GM18858 (cell line): ENCODE measurements around the gene PXK.
A peak's percentile ranks its signal among the peaks of the same experiment; 100 is the strongest.

Source experiments
- ATAC-seq: cut with Tn5 transposase; IDR thresholded peaks from one replicate; pipeline ENCODE4 v1.9.1; 2021; ENCODE audit not compliant: unreplicated experiment

Gene PXK

DNA sequence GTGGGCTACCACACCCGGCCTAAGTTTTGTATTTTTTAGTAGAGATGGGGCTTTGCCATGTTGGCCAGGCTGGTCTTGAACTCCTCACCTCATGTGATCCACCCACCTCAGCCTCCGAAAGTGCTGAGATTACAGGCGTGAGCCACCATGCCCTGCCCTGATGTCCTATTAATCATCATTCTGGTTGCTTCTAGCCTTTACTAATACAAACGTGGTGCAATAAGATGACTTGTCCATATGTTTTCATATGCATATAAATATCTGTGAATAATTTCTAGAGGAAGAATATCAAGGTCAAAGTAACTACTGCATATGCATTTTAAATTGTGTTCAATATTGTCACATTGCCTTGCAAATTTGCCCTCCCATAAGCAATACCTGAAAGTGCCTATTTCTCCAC lies 126.5 kb downstream of the PXK start:
- ATAC-seq: no peak

DNA sequence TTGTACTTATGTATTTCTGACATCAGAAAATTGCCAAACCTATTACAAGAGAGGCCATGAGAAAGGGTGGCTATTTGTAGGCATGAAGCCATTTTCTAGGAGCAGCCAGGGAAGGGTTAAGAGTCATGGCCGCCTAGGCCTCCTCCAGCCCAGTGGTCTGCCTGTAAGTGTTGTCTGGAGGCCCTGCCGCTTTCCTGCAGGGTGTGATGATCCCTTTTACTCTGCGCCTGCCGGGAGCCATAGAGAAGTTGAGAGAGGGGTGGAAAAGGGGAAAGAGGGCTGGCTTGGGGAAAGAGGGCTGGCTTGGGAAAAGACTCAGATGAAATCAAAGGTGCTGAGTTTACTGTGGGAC lies 130.1 kb downstream of the PXK start:
- ATAC-seq: no peak

DNA sequence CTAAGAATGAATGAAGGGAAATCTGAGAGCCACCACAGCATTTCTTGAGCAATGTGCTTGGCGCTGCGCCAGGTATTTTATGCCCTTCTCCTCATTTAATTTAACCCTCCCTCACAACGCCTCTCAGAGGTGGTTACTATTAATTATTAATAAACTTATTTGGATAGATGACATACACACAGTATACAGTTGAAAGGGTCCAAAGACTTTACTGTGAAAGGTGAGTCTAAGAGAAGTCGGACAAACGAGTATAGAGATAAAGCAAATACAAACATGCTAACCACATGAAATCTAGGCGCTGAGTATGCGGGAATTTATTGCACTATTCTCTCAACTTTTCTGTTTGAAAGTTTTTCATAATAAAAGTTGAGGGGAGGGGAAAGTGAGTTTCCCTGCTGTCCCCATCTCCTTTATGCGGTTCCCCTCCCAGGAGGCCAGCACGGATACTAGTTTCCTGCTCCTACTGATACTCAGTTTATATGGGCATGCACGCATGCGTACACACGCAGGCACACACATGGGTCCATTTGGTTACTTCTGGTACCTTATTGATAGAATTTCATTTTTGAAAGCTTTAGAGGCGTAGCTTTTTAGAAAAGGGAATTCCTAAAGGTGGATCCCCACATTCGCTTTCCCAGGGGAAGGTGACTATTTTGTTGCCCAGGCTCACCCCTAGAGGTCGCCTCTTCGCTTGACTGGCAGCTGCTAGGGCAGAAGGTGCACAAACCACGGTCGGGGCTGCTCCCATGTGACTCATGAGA lies 130.7 kb downstream of the PXK start:
- peak; percentile 74 for ATAC-seq

DNA sequence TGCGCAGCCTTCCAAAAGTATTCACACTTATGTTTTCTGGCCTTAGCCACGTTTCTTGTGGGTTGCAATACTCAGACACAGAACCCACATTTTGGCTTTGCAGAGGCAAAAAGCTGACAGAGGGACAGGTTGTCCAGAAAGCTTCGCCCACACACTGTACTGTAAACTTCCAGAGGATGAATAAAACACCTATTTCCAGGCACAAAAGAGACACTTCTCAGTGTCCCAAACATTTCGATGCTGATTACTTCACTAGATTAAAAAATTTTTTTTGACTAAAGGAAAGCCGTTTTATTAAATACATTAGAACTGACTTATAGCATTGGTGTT lies 131.2 kb downstream of the PXK start:
- ATAC-seq: no peak

DNA sequence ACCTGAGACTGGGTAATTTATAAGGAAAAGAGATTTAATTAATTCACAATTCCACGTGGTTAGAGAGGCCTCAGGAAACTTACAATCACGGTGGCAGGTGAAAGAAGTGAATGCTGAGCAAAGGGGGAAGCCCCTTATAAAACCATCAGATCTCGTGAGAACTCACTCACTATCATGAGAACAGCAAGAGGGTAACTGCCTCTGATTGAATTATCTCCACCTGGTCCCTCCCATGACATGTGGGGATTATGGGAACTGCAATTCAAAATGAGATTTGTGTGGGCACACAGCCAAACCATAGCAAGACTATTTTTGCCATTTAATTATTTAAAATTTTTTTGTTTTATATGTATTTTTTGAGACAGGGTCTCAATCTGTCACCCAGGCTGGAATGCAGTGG lies 132.2 kb downstream of the PXK start:
- no peak for ATAC-seq

DNA sequence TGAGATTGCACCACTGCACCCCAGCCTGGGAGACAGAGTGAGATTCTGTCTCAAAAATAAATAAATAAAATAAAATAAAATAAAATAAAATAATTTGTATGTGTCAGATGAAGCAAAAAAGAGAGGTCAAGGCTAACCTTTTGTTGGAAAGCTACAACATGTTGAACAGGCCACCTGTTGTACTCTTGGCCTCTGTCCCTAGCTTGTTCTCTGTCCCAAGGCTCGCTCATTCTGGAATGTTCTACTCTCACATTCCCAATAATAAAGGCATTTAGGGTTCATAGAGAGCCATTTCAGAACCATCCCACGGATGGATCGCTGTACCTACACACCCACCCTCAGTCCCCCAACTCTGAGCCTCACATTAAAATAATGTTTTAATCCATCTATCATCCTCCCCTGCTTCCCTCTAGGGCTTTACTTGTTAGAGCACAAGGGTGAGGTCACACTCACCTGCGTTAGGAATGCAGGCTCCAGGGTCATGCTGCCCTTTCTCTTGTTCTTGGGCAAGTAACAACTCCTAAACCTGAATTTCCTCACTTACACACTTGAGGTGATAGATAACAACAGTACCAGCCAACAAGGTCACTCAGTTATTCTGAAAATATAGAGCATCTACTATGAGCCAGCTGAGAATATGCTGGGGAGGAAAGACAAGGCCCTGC lies 134.3 kb downstream of the PXK start:
- ATAC-seq: no peak

DNA sequence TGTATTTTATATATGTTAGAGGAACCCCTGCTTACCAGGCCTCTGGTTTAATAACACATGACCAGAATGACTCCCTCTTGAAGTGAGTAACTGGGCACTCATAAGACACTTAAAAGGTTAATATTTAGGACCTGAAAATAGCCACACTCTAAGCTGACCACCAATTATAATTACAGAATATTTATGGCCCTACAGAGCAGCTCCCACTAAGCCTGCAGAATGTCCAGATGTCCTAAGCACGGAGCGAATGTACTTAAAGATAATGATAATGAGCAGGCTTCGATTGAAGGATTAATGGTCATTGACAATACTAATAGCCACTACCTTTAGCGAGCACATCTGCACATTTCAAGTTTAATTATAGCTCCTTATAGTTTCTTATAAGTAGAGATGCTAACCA lies 136.4 kb downstream of the PXK start:
- ATAC-seq: no peak

DNA sequence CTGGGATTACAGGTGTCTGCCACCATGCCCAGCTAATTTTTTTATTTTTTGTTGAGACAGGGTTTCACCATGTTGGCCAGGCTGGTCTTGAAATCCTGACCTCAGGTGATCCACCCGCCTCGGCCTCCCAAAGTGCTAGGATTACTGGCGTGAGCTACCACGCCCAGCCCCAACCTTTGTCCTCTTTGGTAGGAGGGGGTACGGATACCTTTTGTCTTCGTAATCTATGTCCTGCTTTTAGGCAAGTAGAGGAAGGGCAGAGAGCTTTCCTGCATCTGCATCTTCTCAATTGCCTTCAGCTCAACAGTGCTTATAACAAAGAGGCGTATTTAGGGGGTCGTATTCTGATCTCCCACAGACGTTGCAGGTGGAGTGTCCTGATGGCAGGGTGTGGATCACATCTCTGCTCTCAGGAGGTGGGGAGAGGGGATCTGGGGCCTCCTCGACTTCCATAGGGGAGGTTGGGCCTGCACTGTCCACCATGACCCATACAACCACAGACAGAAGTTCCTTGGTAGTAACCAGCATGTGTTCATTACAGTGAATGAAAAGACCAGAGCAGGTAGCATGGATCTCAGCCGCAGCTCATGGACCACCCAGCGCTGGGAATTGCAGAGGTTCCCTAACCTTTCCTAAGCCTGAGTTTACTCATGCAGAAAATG lies 137.8 kb downstream of the PXK start:
- no peak for ATAC-seq

DNA sequence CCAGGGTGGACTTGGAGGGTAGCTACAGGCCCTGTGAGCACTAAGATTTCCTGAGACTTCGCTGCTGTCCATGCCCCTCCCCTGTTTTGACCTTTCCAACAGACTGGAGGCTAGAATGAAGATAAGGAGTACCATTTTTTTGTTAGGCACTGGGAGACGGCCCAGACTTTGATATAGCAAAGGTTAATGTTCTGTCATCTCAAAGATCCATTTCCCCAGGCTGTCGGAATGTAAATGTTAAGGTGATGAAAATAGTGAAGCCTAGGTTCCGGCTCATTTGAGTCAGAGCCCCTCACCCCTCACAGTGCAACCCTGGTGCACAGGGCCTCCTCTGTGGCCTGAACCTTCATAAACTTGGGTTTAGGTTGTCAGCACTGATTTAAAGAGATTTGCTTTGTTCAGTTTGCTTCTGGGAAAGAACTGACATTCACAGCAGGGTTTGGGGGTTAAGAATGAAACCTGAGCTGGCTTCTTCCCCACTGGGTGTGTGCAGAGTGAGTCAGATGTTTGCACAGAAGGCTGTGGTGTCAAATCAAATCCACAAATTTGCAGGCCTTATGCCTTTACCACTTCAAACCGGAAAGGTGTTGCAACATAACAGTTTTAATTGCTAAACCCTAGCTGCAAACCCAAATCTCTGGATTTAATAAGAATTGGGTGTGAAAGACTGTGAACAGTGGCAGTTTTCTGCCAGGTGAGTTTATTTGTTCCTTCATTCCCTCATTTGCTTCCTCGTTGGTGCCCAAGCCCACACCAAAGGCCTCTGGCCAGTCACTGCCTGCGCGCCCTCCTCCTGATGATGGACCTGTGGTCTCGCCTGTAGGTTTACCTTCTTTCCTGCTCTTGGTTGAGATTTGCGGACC lies 138.6 kb downstream of the PXK start:
- ATAC-seq: no peak

GRCh38 chr3:58473275-58473674 lies 140.6 kb downstream of the PXK start:
- ATAC-seq: no peak

DNA sequence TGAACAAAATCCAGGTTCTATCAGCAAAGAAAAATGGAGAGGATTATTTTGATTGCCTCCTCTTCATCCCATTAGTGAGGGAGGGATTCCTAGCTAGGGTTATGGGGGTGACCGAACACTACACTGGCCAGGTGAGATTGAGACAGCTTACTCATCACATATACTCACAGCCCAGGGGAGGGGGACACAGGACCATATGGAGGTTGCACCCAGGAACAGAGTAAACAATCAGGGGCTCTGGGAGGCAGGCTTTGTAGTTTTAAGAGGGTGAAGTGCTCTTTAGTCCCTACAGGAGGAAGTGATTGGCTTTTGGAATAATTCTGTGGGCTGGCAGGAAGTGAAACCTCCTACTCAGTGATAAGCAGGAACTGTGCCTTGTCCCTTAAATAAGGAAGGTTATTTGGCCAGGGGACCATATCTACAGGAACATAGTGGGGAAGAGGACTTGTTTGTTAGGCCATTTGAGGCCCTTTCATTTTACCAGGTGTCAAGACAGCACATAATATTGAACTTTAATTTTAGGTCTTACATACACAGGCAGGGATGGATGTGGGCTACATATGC lies 141.7 kb downstream of the PXK start:
- no peak for ATAC-seq

DNA sequence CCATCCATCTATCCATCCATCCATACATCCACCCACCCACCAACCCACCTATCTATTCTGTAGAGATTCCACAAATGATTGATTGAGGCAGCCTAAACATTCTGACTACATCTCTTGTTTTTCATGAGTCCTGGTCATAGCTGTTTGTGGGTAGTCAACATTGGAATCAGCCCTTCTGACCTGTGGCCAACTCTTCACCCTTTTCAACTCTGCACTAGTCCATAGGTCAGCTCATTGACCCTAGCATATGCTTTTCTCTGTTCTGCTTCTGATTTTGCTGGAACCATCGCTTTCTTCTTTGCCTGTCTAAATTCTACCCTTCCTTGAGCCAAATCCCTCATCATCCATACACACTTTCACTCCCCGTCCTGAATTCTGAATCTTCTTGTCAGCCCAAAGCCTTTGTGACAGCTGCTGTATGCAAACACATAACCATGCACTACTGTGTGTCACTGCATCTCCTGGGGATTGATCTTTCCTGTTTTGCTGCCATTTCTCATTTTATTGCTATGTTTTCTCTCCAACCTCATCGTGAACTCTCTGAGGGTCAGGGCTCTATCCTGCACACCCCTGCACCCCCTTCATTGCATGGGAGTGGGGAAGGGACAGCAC lies 142.4 kb downstream of the PXK start:
- ATAC-seq: no peak
